Common myeloid progenitor, CD34-positive (primary cell): ENCODE measurements around the gene ZNF524.
A peak's percentile ranks its signal among the peaks of the same experiment; 100 is the strongest.

Experiments used
- CTCF ChIA-PET: fragments of 350-600 bp; sonication (Branson Sonifier 250); formaldehyde crosslinking; loops from one replicate; lab custom pipeline; 2021; ENCODE audit warnings: antibody characterized with exemption; lab: Charles Lee
- POLR2A ChIA-PET: fragments of 350-600 bp; sonication (Branson Sonifier 250); formaldehyde crosslinking; loops from one replicate; lab custom pipeline; 2021; ENCODE audit warnings: antibody characterized with exemption; lab: Charles Lee
- DNase-seq, 3 donors: peaks; one replicate each; pipeline versions ENCODE4 v3.0.0 to v3.0.0-alpha.2; 2013
- H3K27ac ChIP-seq, 2 experiments: 1 replicate in 1 of 2; 2 replicates in 1 of 2; pipeline ENCODE4 v1.7.0; 2013; ENCODE audit warnings: inconsistent platforms in 2 of 2, low read length in 2 of 2, mild to moderate bottlenecking in 2 of 2, low read depth in 1 of 2, moderate library complexity in 1 of 2; ENCODE audit not compliant: severe bottlenecking in 2 of 2, insufficient read depth in 1 of 2, poor library complexity in 1 of 2
- H3K27me3 ChIP-seq, 5 experiments: replicated peaks in 2 of 5; 1 replicate in 3 of 5; 2 replicates in 2 of 5; pipeline versions ENCODE4 v1.6.1 to v1.7.0; 2013; ENCODE audit warnings: low read length in 4 of 5, mild to moderate bottlenecking in 2 of 5, moderate library complexity in 2 of 5, inconsistent platforms in 1 of 5; ENCODE audit not compliant: insufficient read depth in 5 of 5, control insufficient read depth in 4 of 5
- H3K36me3 ChIP-seq, 4 experiments: 1 replicate in 2 of 4; 2 replicates in 2 of 4; pipeline versions ENCODE4 v1.6.1 to v1.7.0; 2013; ENCODE audit warnings: low read length in 3 of 4, control low read depth in 1 of 4, mild to moderate bottlenecking in 1 of 4; ENCODE audit not compliant: control insufficient read depth in 4 of 4, insufficient read depth in 4 of 4
- H3K4me1 ChIP-seq, 4 experiments: 1 replicate in 3 of 4; 2 replicates in 1 of 4; pipeline versions ENCODE4 v1.6.1 to v1.7.1; 2013; ENCODE audit warnings: low read length in 3 of 4, mild to moderate bottlenecking in 3 of 4, control low read depth in 1 of 4, inconsistent platforms in 1 of 4, moderate library complexity in 1 of 4; ENCODE audit not compliant: control insufficient read depth in 4 of 4, insufficient read depth in 4 of 4; ENCODE audit errors: control extremely low read depth in 1 of 4
- H3K4me3 ChIP-seq, 7 experiments: 1 replicate in 4 of 7; 2 replicates in 3 of 7; pipeline versions ENCODE4 v1.5.1 to v1.7.0; 2013; ENCODE audit warnings: mild to moderate bottlenecking in 7 of 7, low read length in 6 of 7, moderate library complexity in 6 of 7, inconsistent platforms in 2 of 7, low read depth in 2 of 7, control low read depth in 1 of 7; ENCODE audit not compliant: insufficient read depth in 4 of 7, control insufficient read depth in 1 of 7; ENCODE audit errors: extremely low read depth in 1 of 7
- H3K9me3 ChIP-seq, 5 experiments: 1 replicate in 4 of 5; 2 replicates in 1 of 5; pipeline versions ENCODE4 v1.6.1 to v1.7.1; 2013; ENCODE audit warnings: low read length in 4 of 5, mild to moderate bottlenecking in 2 of 5, inconsistent platforms in 1 of 5, low read depth in 1 of 5, moderate library complexity in 1 of 5; ENCODE audit not compliant: control insufficient read depth in 4 of 5, insufficient read depth in 2 of 5; ENCODE audit errors: control extremely low read depth in 1 of 5
- WGBS: methylation state at CpG from one replicate; pipeline ENCODE4 v1.1.5; 2013; ENCODE audit not compliant: insufficient coverage; 5-methylcytosine and 5-hydroxymethylcytosine counted together

The ZNF524 gene

DNA sequence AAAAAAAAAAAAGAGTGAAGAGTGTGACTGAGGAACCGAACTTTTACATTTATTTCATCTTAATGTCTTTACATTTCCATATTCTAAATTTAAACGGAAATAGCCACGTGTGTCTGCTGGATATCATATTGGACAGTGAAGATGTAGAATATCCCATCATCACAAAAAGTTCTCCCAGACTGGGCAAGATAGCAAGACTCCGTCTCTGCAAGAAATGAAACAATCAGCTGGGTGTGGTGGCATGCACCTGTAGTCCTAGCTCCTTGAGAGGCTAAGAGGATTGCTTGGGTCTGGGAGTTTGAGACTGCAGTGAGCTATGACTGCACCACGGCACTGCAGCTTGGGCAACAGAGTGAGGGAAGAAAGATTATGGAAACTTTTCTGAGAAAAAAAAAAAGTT lies 23.3 kb upstream of the ZNF524 start:
- Histone ChIP-seq H3K36me3 (peaks cover 0 to 18% (median 10%) of the 10 kb centered on the region in 4 experiments), H3K4me1 (peaks cover 0 to 17% (median 13%) of the 10 kb centered on the region in 4 experiments), H3K9me3 (no peaks in the 10 kb centered on the region), H3K27me3 (no peaks in the 10 kb centered on the region), H3K27ac (no peak overlapping the region), H3K4me3 (no peak overlapping the region)
- WGBS = 91% methylated on average over 1 of the region's 5 CpGs
- CTCF ChIA-PET = interaction anchor here (0.5 kb wide), 1 partner anchor 44 kb away, joined by 3 read pairs; no protein-coding TSS in a partner anchor
- no peak for DNase-seq
- POLR2A ChIA-PET = no interaction called here

DNA sequence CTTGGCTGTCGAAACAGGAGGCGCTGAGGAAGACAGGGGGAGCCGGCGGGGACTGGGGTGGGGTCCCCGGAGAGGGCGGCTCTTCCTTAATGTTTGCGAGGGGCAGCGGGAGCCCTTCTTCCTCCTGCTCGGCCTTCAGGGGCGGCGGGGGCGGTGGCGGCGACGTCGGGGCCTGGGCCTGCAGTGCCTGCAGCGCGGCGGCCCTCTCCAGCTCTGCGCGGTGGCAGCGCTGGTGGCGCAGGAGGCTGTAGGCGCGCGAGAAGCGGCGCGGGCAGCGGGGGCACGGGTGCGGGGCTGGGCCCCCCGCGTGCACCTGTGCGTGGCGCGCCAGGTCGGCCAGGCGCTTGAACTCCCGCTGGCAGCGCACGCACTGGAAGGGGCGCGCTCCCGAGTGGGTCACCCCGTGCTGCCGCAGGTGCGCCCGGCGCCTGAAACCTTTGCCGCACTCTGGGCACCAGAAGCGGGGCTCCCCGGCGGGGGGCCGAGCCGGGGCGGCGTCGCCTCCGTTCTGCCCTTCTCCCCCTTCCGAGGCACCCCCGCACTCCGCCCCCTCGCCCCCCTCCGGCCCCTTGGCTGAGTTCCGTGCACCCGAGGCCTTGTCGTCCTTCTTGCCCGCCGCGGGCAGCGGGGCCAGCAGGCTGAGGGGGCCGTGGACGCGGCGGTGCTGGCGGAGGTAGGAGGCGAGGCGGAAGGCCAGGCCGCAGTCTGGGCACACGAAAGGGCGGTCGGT lies 21.9 kb upstream of the ZNF524 start:
- Histone ChIP-seq H3K9me3 (no peaks in the 10 kb centered on the region), H3K4me3 (no peak overlapping the region), H3K27ac (no peak overlapping the region), H3K4me1 (peaks cover 0 to 17% (median 14%) of the 10 kb centered on the region in 4 experiments), H3K36me3 (peaks cover 0 to 18% (median 10%) of the 10 kb centered on the region in 4 experiments), H3K27me3 (no peaks in the 10 kb centered on the region)
- 98% methylated on average over 54 of the region's 83 CpGs for WGBS
- POLR2A ChIA-PET = no interaction called here
- no peak for DNase-seq
- CTCF ChIA-PET = no interaction called here

DNA sequence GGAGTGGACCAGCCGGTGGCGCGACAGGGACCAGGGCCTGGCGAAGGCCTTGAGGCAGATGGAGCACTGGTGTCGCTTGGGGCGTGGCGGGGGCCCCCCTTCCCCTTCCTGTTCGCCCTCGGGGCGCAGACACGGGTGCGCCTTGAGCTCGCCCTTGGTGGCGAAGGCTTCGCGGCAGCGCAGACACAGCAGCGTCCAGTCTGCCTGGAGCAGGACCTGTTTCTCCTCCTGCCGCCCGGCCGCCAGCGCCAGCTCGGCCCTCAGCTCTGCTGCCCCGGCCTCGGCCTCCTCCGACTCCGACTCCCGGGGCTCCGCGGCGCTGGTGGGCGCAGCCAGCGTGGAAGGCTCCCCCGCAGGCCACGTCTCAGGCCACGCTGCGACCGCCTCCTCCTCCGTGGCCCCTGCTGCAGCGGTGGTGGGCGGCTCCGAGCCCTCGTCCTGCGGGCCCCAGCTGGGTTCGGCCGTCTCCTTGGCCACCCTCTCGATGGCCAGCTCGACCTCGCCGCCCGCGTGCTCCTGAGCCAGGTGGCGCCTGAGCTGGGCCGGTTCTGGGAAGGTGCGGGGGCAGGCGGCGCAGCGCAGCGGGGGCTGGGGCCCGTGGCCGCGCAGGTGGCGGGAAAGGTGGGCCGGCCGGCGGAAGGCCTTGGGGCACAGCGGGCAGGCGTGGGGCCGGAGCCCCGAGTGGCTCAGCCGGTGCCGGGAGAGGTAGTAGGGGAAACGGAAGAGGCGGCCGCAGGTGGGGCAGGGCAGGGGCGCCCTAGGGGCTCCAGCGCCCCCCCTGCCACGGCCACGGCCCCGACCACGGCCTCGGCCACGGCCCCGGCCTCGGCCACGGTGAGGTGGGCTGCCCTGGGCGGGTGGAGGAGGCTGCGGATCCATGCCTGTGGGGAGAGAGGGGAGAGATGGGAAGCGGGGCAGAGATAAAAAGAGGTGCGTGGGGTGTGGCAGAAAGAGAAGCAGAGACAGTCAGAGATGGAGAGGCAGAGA lies 21.0 kb upstream of the ZNF524 start:
- POLR2A ChIA-PET = no interaction called here
- Histone ChIP-seq H3K4me1 (peaks cover 0 to 17% (median 14%) of the 10 kb centered on the region in 4 experiments), H3K4me3 (peak overlapping the region in 5 of 7 experiments; percentile 69 to 91 (median 80)), H3K9me3 (no peaks in the 10 kb centered on the region), H3K27ac (peak overlapping the region; percentile 54 to 80), H3K27me3 (no peaks in the 10 kb centered on the region), H3K36me3 (peaks cover 0 to 18% (median 10%) of the 10 kb centered on the region in 4 experiments)
- WGBS = 98% methylated on average over 72 of the region's 90 CpGs
- CTCF ChIA-PET = no interaction called here
- no peak for DNase-seq

GRCh38 chr19:55579766-55580621 lies 20.1 kb upstream of the ZNF524 start:
- peaks cover 0 to 18% (median 10%) of the 10 kb centered on the region in 4 experiments for H3K36me3 ChIP-seq
- no peaks in the 10 kb centered on the region for H3K27me3 ChIP-seq
- ChIA-PET POLR2A (no interaction called here), CTCF (interaction anchor here (1.7 kb wide), 1 partner anchor 26 kb away, joined by 7 read pairs; the partner anchor contains the start of gene ZNF865)
- peak overlapping the region; percentile 54 to 80 for H3K27ac ChIP-seq
- peaks cover 0 to 17% (median 14%) of the 10 kb centered on the region in 4 experiments for H3K4me1 ChIP-seq
- 25% methylated on average over 11 of the region's 20 CpGs for WGBS
- no peaks in the 10 kb centered on the region for H3K9me3 ChIP-seq
- peak overlapping the region; percentile 55 to 91 (median 78) for H3K4me3 ChIP-seq
- DNase-seq = peak in 2 of 3 donors; percentile 20 to 43

GRCh38 chr19:55580628-55581144 lies 19.4 kb upstream of the ZNF524 start, which contains the start of gene ZNF579:
Gene ZNF579, minus strand, starts transcription at chr19:55580848. Its CDS starts 1,209 bp downstream, at chr19:55579639.
- POLR2A ChIA-PET = no interaction called here
- peaks cover 0 to 20% (median 15%) of the 10 kb centered on the region in 4 experiments for H3K4me1 ChIP-seq
- H3K36me3 ChIP-seq = peaks cover 0 to 18% (median 10%) of the 10 kb centered on the region in 4 experiments
- H3K27me3 ChIP-seq = no peaks in the 10 kb centered on the region
- CTCF ChIA-PET = interaction anchor here (0.9 to 1.7 kb wide), 3 partner anchors 8 to 25 kb away, joined by 3 to 7 read pairs (median 4); partner anchors contain the start of gene ZNF865
- no peaks in the 10 kb centered on the region for H3K9me3 ChIP-seq
- peak within 1 kb of the TSS; percentile 54 to 80 for H3K27ac ChIP-seq
- DNase-seq = peak; percentile 83 to 89 (median 83)
- H3K4me3 ChIP-seq = peak within 1 kb of the TSS; percentile 55 to 91 (median 78)
- WGBS = 0% methylated on average over 6 of the region's 24 CpGs
